NOMO-1 (cell line): Measurements from ENCODE around the gene DAPK1.

Experiments
- DNase-seq, 2 experiments: peaks; one replicate each; lab custom pipeline; 2025; ENCODE audit not compliant: unreplicated experiment in 2 of 2; lab: John Stamatoyannopoulos, UW

DAPK1 gene

GRCh38 chr9:87497604-87498045 is at the start of gene DAPK1:
DAPK1 (plus strand) TSS chr9:87497867; CDS start chr9:87499078, 1,211 bp downstream.
- peak; percentile 13 to 28 for DNase-seq

GRCh38 chr9:87451149-87451548 is 46.5 kb upstream of the DAPK1 start:
- DNase-seq = no peak

- no peak for DNase-seq
Measured at GRCh38 chr9:87455407-87455806, 42.3 kb upstream of the DAPK1 start.

- DNase-seq = no peak
Measured at GRCh38 chr9:87461256-87461655, 36.4 kb upstream of the DAPK1 start.

GRCh38 chr9:87464110-87464991 is 33.3 kb upstream of the DAPK1 start:
- DNase-seq = no peak

GRCh38 chr9:87464992-87465378 is 32.7 kb upstream of the DAPK1 start:
- DNase-seq = no peak

- DNase-seq = no peak
Measured at GRCh38 chr9:87465816-87466215, 31.9 kb upstream of the DAPK1 start.

- no peak for DNase-seq
Measured at GRCh38 chr9:87467187-87467586, 30.5 kb upstream of the DAPK1 start.

- no peak for DNase-seq
Measured at GRCh38 chr9:87469793-87470465, 27.7 kb upstream of the DAPK1 start.

- DNase-seq = no peak
Measured at GRCh38 chr9:87471746-87472145, 25.9 kb upstream of the DAPK1 start.

- DNase-seq = no peak
Measured at GRCh38 chr9:87475463-87475862, 22.2 kb upstream of the DAPK1 start.

- DNase-seq = no peak
Measured at GRCh38 chr9:87478226-87478992, 19.3 kb upstream of the DAPK1 start.

GRCh38 chr9:87479801-87480201 is 17.9 kb upstream of the DAPK1 start:
- peak; percentile 66 to 91 for DNase-seq

- no peak for DNase-seq
Measured at GRCh38 chr9:87481890-87482855, 15.5 kb upstream of the DAPK1 start.

- DNase-seq = no peak
Measured at GRCh38 chr9:87490225-87490624, 7.4 kb upstream of the DAPK1 start.

- DNase-seq = no peak
Measured at GRCh38 chr9:87490907-87491306, 6.8 kb upstream of the DAPK1 start.

- DNase-seq = no peak
Measured at GRCh38 chr9:87491523-87491922, 6.1 kb upstream of the DAPK1 start.

GRCh38 chr9:87492642-87493041 is 5.0 kb upstream of the DAPK1 start:
- DNase-seq = no peak

GRCh38 chr9:87494970-87495471 is 2.6 kb upstream of the DAPK1 start:
- DNase-seq = peak; percentile 45 to 60

GRCh38 chr9:87497080-87497603 is 525 bp upstream of the DAPK1 start:
- no peak for DNase-seq
